MCF 10A (cell line): ENCODE measurements around the gene CDK5RAP3. TPM values are rescaled to one million over a fixed set of nuclear protein-coding genes. Genes with fewer than 3 reads are reported as not detected.

Experiments
- BruUV-seq: library from RNA; stranded (reverse); fragments of 400-500 nt; replicated peaks from 2 replicates; lab custom pipeline; 2021; lab: Mats Ljungman, UMichigan
- CTCF ChIA-PET: fragments of 300-600 bp; sonication (Branson Sonifier 250); formaldehyde crosslinking; extraction: SDS; loops from one replicate; lab custom pipeline; 2021; ENCODE audit warnings: antibody characterized with exemption, inconsistent platforms; lab: Yijun Ruan, JAX
- POLR2A ChIA-PET: fragments of 300-600, 350-650 bp; sonication (Branson Sonifier 250); formaldehyde crosslinking; extraction: SDS; loops from one replicate; lab custom pipeline; 2020; ENCODE audit warnings: antibody characterized with exemption, inconsistent platforms; lab: Yijun Ruan, JAX
- DNase-seq: peaks from one replicate; pipeline ENCODE4 v3.0.0-alpha.2; 2018; ENCODE audit not compliant: unreplicated experiment
- H3K27ac Mint-ChIP-seq: one replicate; pipeline ENCODE4 v1.8.0; 2022; ENCODE audit warnings: mild to moderate bottlenecking, low read depth, mixed read lengths; ENCODE audit not compliant: unreplicated experiment
- H3K27me3 Mint-ChIP-seq: one replicate; pipeline ENCODE4 v1.8.0; 2022; ENCODE audit warnings: mixed read lengths; ENCODE audit not compliant: insufficient read depth, unreplicated experiment
- H3K36me3 Mint-ChIP-seq: one replicate; pipeline ENCODE4 v1.8.0; 2022; ENCODE audit warnings: mild to moderate bottlenecking, moderate library complexity, mixed read lengths; ENCODE audit not compliant: insufficient read depth, unreplicated experiment
- H3K4me1 Mint-ChIP-seq: one replicate; pipeline ENCODE4 v1.8.0; 2022; ENCODE audit warnings: mixed read lengths; ENCODE audit not compliant: insufficient read depth, unreplicated experiment
- H3K4me3 Mint-ChIP-seq: one replicate; pipeline ENCODE4 v1.8.0; 2022; ENCODE audit warnings: mild to moderate bottlenecking, moderate library complexity, mixed read lengths; ENCODE audit not compliant: unreplicated experiment
- H3K9me3 Mint-ChIP-seq: one replicate; pipeline ENCODE4 v1.8.0; 2022; ENCODE audit warnings: mixed read lengths; ENCODE audit not compliant: unreplicated experiment
- CTCF ChIP-seq: fragments of 200-600 bp; IDR thresholded peaks from one replicate; pipeline ENCODE4 v1.8.0; 2022; ENCODE audit warnings: antibody characterized with exemption, mild to moderate bottlenecking; ENCODE audit not compliant: unreplicated experiment
- intact Hi-C: fragments of 100-400 bp; cut with micrococcal nuclease; formaldehyde crosslinking; loops from 2 replicates; pipeline ENCODE4 v1.14.1; 2022
- total RNA-seq: library from RNA; stranded (reverse); gene quantifications from 2 replicates; pipeline ENCODE4 v1.2.3, GENCODE V29; 2022

The CDK5RAP3 gene
- total RNA-seq, 1 experiment from 2014 or later, result 132 TPM

GRCh38 chr17:47941246-47942095 lies 29.4 kb upstream of the CDK5RAP3 start, which contains the start of gene PNPO:
Gene PNPO (plus strand): TSS chr17:47941571. CDS start chr17:47941676, 105 bp downstream.
- Mint-ChIP-seq H3K36me3 (peaks cover 24% of the 10 kb centered on the region), H3K27me3 (no peaks in the 10 kb centered on the region), H3K4me1 (peaks cover 41% of the 10 kb centered on the region), H3K27ac (peak within 1 kb of the TSS; percentile 88), H3K4me3 (peak within 1 kb of the TSS; percentile 82), H3K9me3 (no peaks in the 10 kb centered on the region)
- DNase-seq, result peak; percentile 99
- TF ChIP-seq CTCF, result no peak
- ChIA-PET CTCF (interaction anchor here (0.5 to 2.9 kb wide), 15 partner anchors 12 to 124 kb away, joined by 3 to 14 read pairs (median 4); partner anchors contain the start of genes CDK5RAP3, SCRN2 and SP2), POLR2A (interaction anchor here (0.6 to 7.3 kb wide), 28 partner anchors 10 to 166 kb away, joined by 3 to 117 read pairs (median 7); partner anchors contain the start of genes CBX1, CDK5RAP3, LRRC46 and MRPL10)
- TSS peak; percentile 39 for BruUV-seq
- intact Hi-C loops, result loop anchor here (2.0 kb wide), 1 partner anchor 45 kb away; the partner anchor contains the start of gene SP2

GRCh38 chr17:47942096-47942510 lies 28.8 kb upstream of the CDK5RAP3 start:
- H3K4me3 Mint-ChIP-seq, result peak overlapping the region; percentile 82
- H3K36me3 Mint-ChIP-seq, result peaks cover 27% of the 10 kb centered on the region
- H3K4me1 Mint-ChIP-seq, result peaks cover 35% of the 10 kb centered on the region
- H3K9me3 Mint-ChIP-seq, result no peaks in the 10 kb centered on the region
- H3K27me3 Mint-ChIP-seq, result no peaks in the 10 kb centered on the region
- no peak for DNase-seq
- CTCF ChIA-PET, result interaction anchor here (0.5 to 2.9 kb wide), 9 partner anchors 27 to 781 kb away, joined by 3 to 14 read pairs (median 5); partner anchors contain the start of genes CDK5RAP3, PRAC2 and SP2
- TF ChIP-seq CTCF, result no peak
- BruUV-seq, result no TSS peak
- intact Hi-C loops, result no loop called here
- H3K27ac Mint-ChIP-seq, result peak overlapping the region; percentile 88
- POLR2A ChIA-PET, result interaction anchor here (0.7 to 7.3 kb wide), 22 partner anchors 9 to 166 kb away, joined by 3 to 117 read pairs (median 9); partner anchors contain the start of genes CBX1, CDK5RAP3, NFE2L1 and PRR15L

- H3K4me3 Mint-ChIP-seq, result peak overlapping the region; percentile 82
- TF ChIP-seq CTCF, result no peak
- peaks cover 32% of the 10 kb centered on the region for H3K36me3 Mint-ChIP-seq
- DNase-seq, result no peak
- H3K4me1 Mint-ChIP-seq, result peaks cover 34% of the 10 kb centered on the region
- BruUV-seq, result no TSS peak
- no peaks in the 10 kb centered on the region for H3K9me3 Mint-ChIP-seq
- ChIA-PET CTCF (interaction anchor here (0.6 to 2.9 kb wide), 6 partner anchors 28 to 780 kb away, joined by 3 to 14 read pairs (median 6); partner anchors contain the start of genes CDK5RAP3, PRAC2 and SP2), POLR2A (interaction anchor here (0.7 to 7.3 kb wide), 18 partner anchors 8 to 165 kb away, joined by 3 to 117 read pairs (median 10); partner anchors contain the start of genes CBX1, CDK5RAP3, NFE2L1 and PRR15L)
- H3K27ac Mint-ChIP-seq, result peak overlapping the region; percentile 88
- intact Hi-C loops, result no loop called here
- H3K27me3 Mint-ChIP-seq, result no peaks in the 10 kb centered on the region
Observed at GRCh38 chr17:47942568-47942967, 28.3 kb upstream of the CDK5RAP3 start.
